HCT116 (cell line): ENCODE results near the gene CYB5D1. TPM values are rescaled to one million over a fixed set of nuclear protein-coding genes. Genes with fewer than 3 reads are reported as not detected.

Experiments used
- ATAC-seq: fragments of 200-7000 bp; cut with Tn5 transposase; 2 replicates; pipeline ENCODE4 v1.9.1; 2020; ENCODE audit warnings: mild to moderate bottlenecking, moderate library complexity
- BruUV-seq: library from RNA; stranded (reverse); fragments of 400-500 nt; replicated peaks from 2 replicates; lab custom pipeline; 2021; lab: Mats Ljungman, UMichigan
- CTCF ChIA-PET: fragments of 300-600 bp; sonication (Branson Sonifier 250); formaldehyde crosslinking; loops from one replicate; lab custom pipeline; 2021; ENCODE audit warnings: antibody characterized with exemption; lab: Charles Lee
- POLR2A ChIA-PET: fragments of 300-600, 350-600 bp; sonication (Branson Sonifier 250); formaldehyde crosslinking; loops from one replicate; lab custom pipeline; 2021; ENCODE audit warnings: antibody characterized with exemption; lab: Charles Lee
- RAD21 ChIA-PET, 2 experiments: fragments of 300-600 bp; sonication (Branson Sonifier 250); formaldehyde crosslinking; loops; one replicate each; lab custom pipeline; 2023; ENCODE audit warnings: low total read pairs in 2 of 2; ENCODE audit not compliant: uncharacterized antibody in 2 of 2, unreplicated experiment in 2 of 2, low non-redundant PET in 1 of 2; lab: Charles Lee
- DNase-seq: peaks from one replicate; pipeline ENCODE4 v3.0.0-alpha.2; 2010; ENCODE audit warnings: low read depth, low spot score
- H2AFZ ChIP-seq: fragments of 200-600 bp; shearing (Covaris generic), sonication (generic); 2 replicates; pipeline ENCODE4 v1.6.1; 2017; ENCODE audit warnings: low read depth, mixed run types, mixed read lengths, antibody characterized with exemption, low read length; ENCODE audit not compliant: poor library complexity, severe bottlenecking
- H3K27ac ChIP-seq: 2 replicates; pipeline ENCODE4 v1.5.1; 2012; ENCODE audit warnings: low read depth, low read length
- H3K27me3 ChIP-seq: fragments of 200-600 bp; sonication (generic); 2 replicates; pipeline ENCODE4 v1.6.1; 2016; ENCODE audit warnings: mixed run types, low read length, mixed read lengths; ENCODE audit not compliant: insufficient read depth
- H3K36me3 ChIP-seq, 2 experiments: fragments of 200-500 bp in 1 of 2; fragments of 200-600 bp in 1 of 2; sonication (Bioruptor generic) in 1 of 2; sonication (generic) in 1 of 2; 2 replicates each; pipeline versions ENCODE4 v1.5.1 to v1.6.1; 2014 to 2016; ENCODE audit warnings: low read length in 2 of 2, inconsistent platforms in 1 of 2, mixed read lengths in 1 of 2, mixed run types in 1 of 2; ENCODE audit not compliant: insufficient read depth in 2 of 2, control insufficient read depth in 1 of 2
- H3K4me1 ChIP-seq, 2 experiments: fragments of 200-600 bp in 1 of 2; sonication (generic) in 1 of 2; 2 replicates each; pipeline versions ENCODE4 v1.5.1 to v1.6.1; 2012 to 2017; ENCODE audit warnings: low read length in 2 of 2, inconsistent platforms in 1 of 2, mild to moderate bottlenecking in 1 of 2, mixed read lengths in 1 of 2, mixed run types in 1 of 2, moderate library complexity in 1 of 2; ENCODE audit not compliant: insufficient read depth in 2 of 2, control insufficient read depth in 1 of 2
- H3K4me2 ChIP-seq: fragments of 200-600 bp; sonication (generic); 2 replicates; pipeline ENCODE4 v1.6.1; 2017; ENCODE audit warnings: mixed run types, low read length, mixed read lengths
- H3K4me3 ChIP-seq, 2 experiments: fragments of 200-600 bp in 1 of 2; sonication (generic) in 1 of 2; replicated peaks in 1 of 2; 2 replicates each; pipeline ENCODE4 v1.5.1; 2011 to 2016; ENCODE audit warnings: low read length in 2 of 2, control low read depth in 1 of 2, low read depth in 1 of 2, mild to moderate bottlenecking in 1 of 2, mixed read lengths in 1 of 2, mixed run types in 1 of 2
- H3K79me2 ChIP-seq: fragments of 200-600 bp; sonication (generic); 2 replicates; pipeline ENCODE4 v1.6.1; 2017; ENCODE audit warnings: mild to moderate bottlenecking, mixed run types, low read length, moderate library complexity, mixed read lengths; ENCODE audit not compliant: insufficient read depth
- H3K9ac ChIP-seq: fragments of 200-600 bp; sonication (generic); 2 replicates; pipeline ENCODE4 v1.6.1; 2016; ENCODE audit warnings: low read length, mixed read lengths
- H3K9me2 ChIP-seq: fragments of 200-600 bp; sonication (generic), shearing (Covaris generic); 2 replicates; pipeline ENCODE4 v1.6.1; 2017; ENCODE audit warnings: mixed run types, mild to moderate bottlenecking, moderate library complexity; ENCODE audit not compliant: insufficient read depth
- H3K9me3 ChIP-seq, 2 experiments: fragments of 200-500 bp in 1 of 2; fragments of 200-600 bp in 1 of 2; sonication (Bioruptor generic) in 1 of 2; sonication (generic) in 1 of 2; 2 replicates each; pipeline ENCODE4 v1.6.1; 2014 to 2017; ENCODE audit warnings: low read length in 2 of 2, mixed read lengths in 2 of 2, inconsistent platforms in 1 of 2, low read depth in 1 of 2, mild to moderate bottlenecking in 1 of 2, mixed run types in 1 of 2, moderate library complexity in 1 of 2; ENCODE audit not compliant: control insufficient read depth in 1 of 2, insufficient read depth in 1 of 2
- H4K20me1 ChIP-seq: fragments of 200-600 bp; sonication (generic), shearing (Covaris generic); 2 replicates; pipeline ENCODE4 v1.6.1; 2017; ENCODE audit warnings: mixed run types, mild to moderate bottlenecking, moderate library complexity; ENCODE audit not compliant: insufficient read depth
- ATF3 ChIP-seq: IDR thresholded peaks from 2 replicates; pipeline ENCODE4 v1.6.1; 2012
- ELF1 ChIP-seq: IDR thresholded peaks from 2 replicates; pipeline ENCODE4 v1.6.1; 2012; ENCODE audit warnings: low read depth, borderline replicate concordance
- EZH2 ChIP-seq: fragments of 200-600 bp; sonication (generic); IDR thresholded peaks from 2 replicates; pipeline ENCODE4 v1.6.1; 2017; ENCODE audit warnings: antibody characterized with exemption, mixed run types
- FOSL1 ChIP-seq: IDR thresholded peaks from 2 replicates; pipeline ENCODE4 v1.6.1; 2012; ENCODE audit warnings: low read depth
- JUND ChIP-seq: IDR thresholded peaks from 2 replicates; pipeline ENCODE4 v1.6.1; 2012
- POLR2AphosphoS5 ChIP-seq: IDR thresholded peaks from 2 replicates; pipeline ENCODE4 v1.6.1; 2011; ENCODE audit warnings: mild to moderate bottlenecking, low read depth, low read length, moderate library complexity
- REST ChIP-seq: IDR thresholded peaks from 2 replicates; pipeline ENCODE4 v1.6.1; 2012; ENCODE audit warnings: low read depth
- SIN3A ChIP-seq: IDR thresholded peaks from 2 replicates; pipeline ENCODE4 v1.6.1; 2012; ENCODE audit warnings: low read depth
- SRF ChIP-seq: IDR thresholded peaks from 2 replicates; pipeline ENCODE4 v1.6.1; 2012; ENCODE audit warnings: low read depth
- ZBTB33 ChIP-seq: IDR thresholded peaks from 2 replicates; pipeline ENCODE4 v1.6.1; 2011; ENCODE audit warnings: mild to moderate bottlenecking, low read length, moderate library complexity; ENCODE audit not compliant: insufficient replicate concordance; ENCODE audit errors: extremely low read depth
- ZNF274 ChIP-seq: fragments of 200-500 bp; sonication (Bioruptor generic); IDR thresholded peaks from 2 replicates; pipeline ENCODE4 v1.6.1; 2014; ENCODE audit warnings: mild to moderate bottlenecking, low read depth, low read length, inconsistent platforms
- intact Hi-C: fragments of 100-400 bp; cut with micrococcal nuclease; formaldehyde crosslinking; loops from 2 replicates; pipeline ENCODE4 v1.10.0; 2022
- total RNA-seq: library from RNA; stranded (reverse); gene quantifications from one replicate; pipeline ENCODE4 v1.2.1, GENCODE V29; 2021; ENCODE audit not compliant: unreplicated experiment

CYB5D1 gene
- total RNA-seq, 1 experiment from 2014 or later: 21.5 TPM

GRCh38 chr17:7887038-7887481 lies 29.3 kb downstream of the CYB5D1 start:
- Histone ChIP-seq H3K9me3 (no peaks in the 10 kb centered on the region), H3K27ac (peak overlapping the region; percentile 97), H3K4me1 (peaks cover 39 to 53% of the 10 kb centered on the region in 2 experiments), H2AFZ (no peak overlapping the region), H3K79me2 (peaks cover 33% of the 10 kb centered on the region), H4K20me1 (no peaks in the 10 kb centered on the region), H3K9ac (peak overlapping the region; percentile 86), H3K4me2 (peak overlapping the region; percentile 99), H3K27me3 (no peaks in the 10 kb centered on the region), H3K36me3 (peaks cover 7 to 15% of the 10 kb centered on the region in 2 experiments; a peak in 2 of 4 replicates), H3K9me2 (no peaks in the 10 kb centered on the region), H3K4me3 (peak overlapping the region; percentile 56 to 82)
- TSS peak; percentile 29 for BruUV-seq
- ChIA-PET CTCF (interaction anchor here (1.0 kb wide), 1 partner anchor 20 kb away, joined by 3 read pairs; no protein-coding TSS in a partner anchor), RAD21 (no interaction called here), POLR2A (no interaction called here)
- no peak for TF ChIP-seq FOSL1
- no peak for TF ChIP-seq JUND
- TF ChIP-seq ATF3: no peak
- no peak for TF ChIP-seq ZBTB33
- TF ChIP-seq ZNF274: no peak
- no peak for TF ChIP-seq EZH2
- no peak for TF ChIP-seq ELF1
- TF ChIP-seq REST: no peak
- TF ChIP-seq SRF: no peak
- no peak for TF ChIP-seq POLR2AphosphoS5
- TF ChIP-seq SIN3A: no peak
- ATAC-seq: peak; percentile 3; the same call in 1 of the 2 replicates
- no peak for DNase-seq
- intact Hi-C loops: loop anchor here (1.0 to 2.0 kb wide), 2 partner anchors 30 to 52 kb away; partner anchors contain the start of genes KDM6B and NAA38
